ENCODE results near the gene BRCA1.
"Not testable (repeated sequence)": the region's sequence is repeated elsewhere in the genome, so short reads cannot be mapped to it uniquely, and the experiment has no call there.

The BRCA1 gene

DNA sequence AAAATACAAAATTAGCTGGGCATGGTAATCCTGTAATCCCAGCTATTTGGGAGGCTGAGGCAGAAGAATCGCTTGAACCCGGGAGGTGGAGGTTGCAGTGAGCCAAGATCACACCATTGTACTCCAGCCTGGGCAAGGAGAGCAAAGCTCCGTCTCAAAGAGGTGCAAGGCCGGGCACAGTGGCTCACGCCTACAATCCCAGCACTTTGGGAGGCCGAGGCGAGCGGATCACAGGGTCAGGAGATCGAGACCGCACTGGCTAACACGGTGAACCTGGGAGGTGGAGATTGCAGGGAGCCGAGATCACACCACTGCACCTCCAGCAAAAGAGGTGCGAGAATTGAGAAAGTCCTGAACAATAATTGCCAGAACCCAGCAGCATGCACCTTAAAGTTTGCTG is 124.3 kb downstream of the BRCA1 start:
- not testable (repeated sequence) for DNase-seq

- DNase-seq, result no peak
Observed at GRCh38 chr17:42999003-42999525, 126.1 kb downstream of the BRCA1 start.

- peak; percentile 100 for DNase-seq
Observed at GRCh38 chr17:42997984-42998938, 126.9 kb downstream of the BRCA1 start, which contains the start of gene RPL27. Gene RPL27 (plus strand): TSS chr17:42998419. CDS start chr17:42998751, 332 bp downstream.

GRCh38 chr17:42997390-42997983 is 127.7 kb downstream of the BRCA1 start:
- peak; percentile 74 for DNase-seq

Data from OCI-M1 (cell line).